ENCODE measurements around the gene MCFD2. TPM values are rescaled to one million over a fixed set of nuclear protein-coding genes. Genes with fewer than 3 reads are reported as not detected.

MCFD2 gene
- polyA plus RNA-seq, 4 donors: 20.8 to 71.1 (median 33.2) TPM

- peaks cover 0 to 12% of the 10 kb centered on the region in 2 donors for H3K9me3 ChIP-seq (ENCODE audit: control insufficient read depth in 2 of 2, insufficient read depth in 1 of 2, low read depth in 1 of 2, low read length in 1 of 2)
- peaks cover 5 to 8% (median 7%) of the 10 kb centered on the region in 3 donors for H3K4me1 ChIP-seq (ENCODE audit: control insufficient read depth in 3 of 3, insufficient read depth in 2 of 3, low read depth in 1 of 3, low read length in 2 of 3)
- no peak overlapping the region for H3K27ac ChIP-seq (ENCODE audit: low read depth in 1 of 3, low read length in 2 of 3)
- 74 to 86% (median 80%) methylated on average over 3 of the region's 3 CpGs for WGBS, 3 donors
- no peaks in the 10 kb centered on the region for H3K27me3 ChIP-seq (ENCODE audit: control insufficient read depth in 3 of 3, insufficient read depth in 3 of 3, low read length in 3 of 3)
- DNase-seq (no peak), FAIRE-seq (no peak)
- H3K36me3 ChIP-seq (ENCODE audit: control insufficient read depth in 3 of 3, insufficient read depth in 2 of 3, low read depth in 1 of 3, low read length in 3 of 3): no peaks in the 10 kb centered on the region
- no peak overlapping the region for H3K4me3 ChIP-seq (ENCODE audit: low read depth in 1 of 3, low read length in 3 of 3)
These were observed 46.0 kb downstream of the MCFD2 start for GRCh38 chr2:46869621-46870020.

DNA sequence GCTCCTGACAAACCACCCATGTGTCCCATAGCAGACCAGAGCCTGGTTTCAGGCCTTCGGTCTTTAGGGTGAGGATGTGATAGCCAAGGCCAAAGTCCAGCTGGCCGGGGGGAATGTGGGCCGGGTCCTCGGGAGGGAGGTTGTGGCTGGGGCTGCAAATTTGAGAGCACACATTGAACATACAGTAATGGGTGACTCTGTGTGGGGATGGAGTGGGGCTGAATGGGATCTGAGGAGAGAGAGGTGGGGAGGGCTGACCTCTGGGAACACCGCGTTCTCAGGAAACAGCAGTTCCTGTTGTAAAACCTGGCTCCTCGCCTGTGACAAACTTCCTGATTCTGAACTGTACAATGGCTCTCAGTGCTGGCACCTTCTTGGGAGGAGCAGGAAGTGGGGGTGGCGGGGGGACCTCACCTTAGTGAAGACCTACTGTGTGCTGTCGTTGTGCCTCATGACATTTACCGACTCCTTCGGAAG, 48.8 kb downstream of the MCFD2 start:
- whole genome bisulfite sequencing, 3 donors: 20 to 45% (median 34%) methylated on average over 11 of the region's 11 CpGs
- peak overlapping the region; percentile 49 to 96 (median 75) for H3K27ac ChIP-seq (ENCODE audit: low read depth in 1 of 3, low read length in 2 of 3)
- FAIRE-seq: no peak
- H3K36me3 ChIP-seq (ENCODE audit: control insufficient read depth in 3 of 3, insufficient read depth in 2 of 3, low read depth in 1 of 3, low read length in 3 of 3): no peaks in the 10 kb centered on the region
- H3K4me1 ChIP-seq (ENCODE audit: control insufficient read depth in 3 of 3, insufficient read depth in 2 of 3, low read depth in 1 of 3, low read length in 2 of 3): peaks cover 5 to 8% (median 7%) of the 10 kb centered on the region in 3 donors
- peak; percentile 63 to 92 for DNase-seq
- H3K9me3 ChIP-seq (ENCODE audit: control insufficient read depth in 2 of 2, insufficient read depth in 1 of 2, low read depth in 1 of 2, low read length in 1 of 2): peaks cover 0 to 17% of the 10 kb centered on the region in 2 donors
- H3K27me3 ChIP-seq (ENCODE audit: control insufficient read depth in 3 of 3, insufficient read depth in 3 of 3, low read length in 3 of 3): peaks cover 0 to 4% (median 0%) of the 10 kb centered on the region in 3 donors
- no peak overlapping the region for H3K4me3 ChIP-seq (ENCODE audit: low read depth in 1 of 3, low read length in 3 of 3)

GRCh38 chr2:46865181-46865970, 50.2 kb downstream of the MCFD2 start:
- no peak overlapping the region for H3K4me3 ChIP-seq (ENCODE audit: low read depth in 1 of 3, low read length in 3 of 3)
- peaks cover 0 to 17% of the 10 kb centered on the region in 2 donors for H3K9me3 ChIP-seq (ENCODE audit: control insufficient read depth in 2 of 2, insufficient read depth in 1 of 2, low read depth in 1 of 2, low read length in 1 of 2)
- H3K27ac ChIP-seq (ENCODE audit: low read depth in 1 of 3, low read length in 2 of 3): peak overlapping the region in 1 of 3 donors; percentile 96
- no peaks in the 10 kb centered on the region for H3K36me3 ChIP-seq (ENCODE audit: control insufficient read depth in 3 of 3, insufficient read depth in 2 of 3, low read depth in 1 of 3, low read length in 3 of 3)
- FAIRE-seq: no peak
- DNase-seq: peak in 1 of 2 donors; percentile 66
- H3K4me1 ChIP-seq (ENCODE audit: control insufficient read depth in 3 of 3, insufficient read depth in 2 of 3, low read depth in 1 of 3, low read length in 2 of 3): peaks cover 5 to 8% (median 7%) of the 10 kb centered on the region in 3 donors
- WGBS, 3 donors: 67 to 76% (median 70%) methylated on average over 7 of the region's 7 CpGs
- peaks cover 0 to 4% (median 0%) of the 10 kb centered on the region in 3 donors for H3K27me3 ChIP-seq (ENCODE audit: control insufficient read depth in 3 of 3, insufficient read depth in 3 of 3, low read length in 3 of 3)

- Histone ChIP-seq H3K4me3 (ENCODE audit: low read depth in 1 of 3, low read length in 3 of 3) (no peak overlapping the region), H3K27me3 (ENCODE audit: control insufficient read depth in 3 of 3, insufficient read depth in 3 of 3, low read length in 3 of 3) (peaks cover 0 to 4% (median 0%) of the 10 kb centered on the region in 3 donors), H3K27ac (ENCODE audit: low read depth in 1 of 3, low read length in 2 of 3) (no peak overlapping the region), H3K4me1 (ENCODE audit: control insufficient read depth in 3 of 3, insufficient read depth in 2 of 3, low read depth in 1 of 3, low read length in 2 of 3) (peaks cover 5 to 8% (median 7%) of the 10 kb centered on the region in 3 donors), H3K36me3 (ENCODE audit: control insufficient read depth in 3 of 3, insufficient read depth in 2 of 3, low read depth in 1 of 3, low read length in 3 of 3) (no peaks in the 10 kb centered on the region), H3K9me3 (ENCODE audit: control insufficient read depth in 2 of 2, insufficient read depth in 1 of 2, low read depth in 1 of 2, low read length in 1 of 2) (peaks cover 0 to 17% of the 10 kb centered on the region in 2 donors)
- WGBS, 3 donors: 92 to 100% (median 97%) methylated on average over 1 of the region's 1 CpG
- FAIRE-seq: no peak
- no peak for DNase-seq
These were observed 51.7 kb downstream of the MCFD2 start for GRCh38 chr2:46863882-46864281.

DNA sequence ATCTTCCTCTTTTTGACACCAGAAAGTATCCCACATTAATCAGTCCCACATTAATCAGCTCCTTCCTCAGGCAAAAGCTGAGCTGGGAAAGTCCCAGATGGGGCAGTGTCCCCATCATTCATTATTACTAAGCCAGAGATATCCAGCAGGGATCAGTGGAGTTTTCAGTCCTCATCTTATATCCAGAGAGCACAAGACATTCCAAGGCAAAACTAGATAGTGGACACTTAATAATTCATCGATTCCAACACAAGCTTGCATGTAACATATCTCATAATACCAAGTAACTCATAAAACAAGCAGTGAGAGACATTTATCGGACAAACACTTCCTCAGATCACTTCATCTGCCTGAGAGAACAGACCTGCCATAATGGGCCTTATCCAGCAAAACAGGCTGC, 53.1 kb downstream of the MCFD2 start:
- H3K27me3 ChIP-seq (ENCODE audit: control insufficient read depth in 3 of 3, insufficient read depth in 3 of 3, low read length in 3 of 3): peaks cover 0 to 4% (median 0%) of the 10 kb centered on the region in 3 donors
- no peaks in the 10 kb centered on the region for H3K36me3 ChIP-seq (ENCODE audit: control insufficient read depth in 3 of 3, insufficient read depth in 2 of 3, low read depth in 1 of 3, low read length in 3 of 3)
- H3K4me3 ChIP-seq (ENCODE audit: low read depth in 1 of 3, low read length in 3 of 3): no peak overlapping the region
- no peak for DNase-seq
- peaks cover 0 to 17% of the 10 kb centered on the region in 2 donors for H3K9me3 ChIP-seq (ENCODE audit: control insufficient read depth in 2 of 2, insufficient read depth in 1 of 2, low read depth in 1 of 2, low read length in 1 of 2)
- FAIRE-seq: no peak
- no peak overlapping the region for H3K27ac ChIP-seq (ENCODE audit: low read depth in 1 of 3, low read length in 2 of 3)
- peaks cover 5 to 15% (median 8%) of the 10 kb centered on the region in 3 donors for H3K4me1 ChIP-seq (ENCODE audit: control insufficient read depth in 3 of 3, insufficient read depth in 2 of 3, low read depth in 1 of 3, low read length in 2 of 3)
- WGBS, 3 donors: 76 to 90% (median 90%) methylated on average over 2 of the region's 2 CpGs

DNA sequence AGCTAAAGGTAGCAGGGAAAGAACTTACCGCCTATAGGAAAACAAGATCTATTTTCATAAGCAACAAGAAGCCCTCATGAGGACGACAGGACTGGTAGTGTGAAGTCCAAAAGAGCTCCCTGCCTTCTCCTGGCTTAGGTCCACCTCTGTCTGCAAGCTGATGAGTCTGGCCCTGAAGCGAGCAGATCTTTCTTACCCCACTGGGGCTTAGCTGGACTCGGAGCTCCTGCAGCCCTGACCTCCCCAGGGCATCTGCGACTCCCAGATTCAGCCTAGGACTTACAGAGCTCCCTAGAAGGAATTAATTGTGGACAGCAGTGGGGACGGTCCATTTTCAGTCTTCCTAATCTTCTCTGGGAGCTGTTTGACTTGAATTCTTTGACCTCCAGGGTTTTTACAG, 53.7 kb downstream of the MCFD2 start:
- no peaks in the 10 kb centered on the region for H3K36me3 ChIP-seq (ENCODE audit: control insufficient read depth in 3 of 3, insufficient read depth in 2 of 3, low read depth in 1 of 3, low read length in 3 of 3)
- H3K27me3 ChIP-seq (ENCODE audit: control insufficient read depth in 3 of 3, insufficient read depth in 3 of 3, low read length in 3 of 3): peaks cover 0 to 4% (median 0%) of the 10 kb centered on the region in 3 donors
- DNase-seq (no peak), FAIRE-seq (no peak)
- H3K4me3 ChIP-seq (ENCODE audit: low read depth in 1 of 3, low read length in 3 of 3): no peak overlapping the region
- H3K4me1 ChIP-seq (ENCODE audit: control insufficient read depth in 3 of 3, insufficient read depth in 2 of 3, low read depth in 1 of 3, low read length in 2 of 3): peaks cover 5 to 15% (median 8%) of the 10 kb centered on the region in 3 donors
- no peak overlapping the region for H3K27ac ChIP-seq (ENCODE audit: low read depth in 1 of 3, low read length in 2 of 3)
- WGBS, 3 donors: 70 to 78% (median 77%) methylated on average over 6 of the region's 6 CpGs
- H3K9me3 ChIP-seq (ENCODE audit: control insufficient read depth in 2 of 2, insufficient read depth in 1 of 2, low read depth in 1 of 2, low read length in 1 of 2): peaks cover 0 to 17% of the 10 kb centered on the region in 2 donors

DNA sequence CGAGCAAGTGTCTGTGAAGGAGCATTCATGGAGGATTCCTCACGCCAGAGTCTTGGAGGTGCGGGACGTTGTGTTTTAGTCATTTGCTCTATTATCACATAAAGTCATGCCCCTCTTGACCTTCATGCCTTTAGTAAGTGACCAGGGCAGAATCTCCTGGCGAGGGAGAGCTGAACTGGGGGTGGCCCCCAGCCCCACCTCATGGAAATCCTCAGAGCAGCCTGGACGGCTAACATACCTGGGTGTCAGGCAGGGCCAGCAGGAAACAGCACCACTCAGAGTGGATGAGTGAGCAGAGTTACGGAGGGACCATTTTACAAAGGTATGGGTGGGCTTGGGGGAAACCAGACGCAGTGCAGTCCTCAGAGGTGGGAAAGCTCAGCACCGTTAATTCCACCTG, 56.1 kb downstream of the MCFD2 start:
- Histone ChIP-seq H3K4me1 (ENCODE audit: control insufficient read depth in 3 of 3, insufficient read depth in 2 of 3, low read depth in 1 of 3, low read length in 2 of 3) (peaks cover 0 to 12% (median 0%) of the 10 kb centered on the region in 3 donors), H3K36me3 (ENCODE audit: control insufficient read depth in 3 of 3, insufficient read depth in 2 of 3, low read depth in 1 of 3, low read length in 3 of 3) (no peaks in the 10 kb centered on the region), H3K27ac (ENCODE audit: low read depth in 1 of 3, low read length in 2 of 3) (no peak overlapping the region), H3K27me3 (ENCODE audit: control insufficient read depth in 3 of 3, insufficient read depth in 3 of 3, low read length in 3 of 3) (peaks cover 0 to 4% (median 0%) of the 10 kb centered on the region in 3 donors), H3K4me3 (ENCODE audit: low read depth in 1 of 3, low read length in 3 of 3) (no peak overlapping the region), H3K9me3 (ENCODE audit: control insufficient read depth in 2 of 2, insufficient read depth in 1 of 2, low read depth in 1 of 2, low read length in 1 of 2) (peaks cover 0 to 3% of the 10 kb centered on the region in 2 donors)
- WGBS, 3 donors: 92 to 97% (median 93%) methylated on average over 9 of the region's 9 CpGs
- no peak for FAIRE-seq
- no peak for DNase-seq

DNA sequence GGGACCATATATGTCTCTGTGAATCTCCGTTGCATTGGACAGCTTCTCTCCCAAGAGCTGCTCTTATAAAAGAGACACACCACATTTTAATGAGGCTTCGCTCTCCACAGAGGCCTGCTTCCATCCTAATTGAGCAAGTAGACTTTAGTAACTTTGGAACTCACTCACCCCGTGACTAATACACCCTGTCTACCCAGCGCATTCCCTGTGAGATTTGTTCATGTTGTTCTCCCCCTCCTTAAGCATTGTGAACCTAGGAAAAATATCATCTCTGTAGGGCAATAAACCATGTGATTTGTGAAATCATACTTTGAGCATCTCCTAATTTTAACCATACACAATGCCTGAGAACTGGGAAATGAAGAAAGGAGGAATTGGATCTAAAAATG, 56.9 kb downstream of the MCFD2 start:
- FAIRE-seq (no peak), DNase-seq (no peak)
- 73 to 85% (median 82%) methylated on average over 4 of the region's 4 CpGs for WGBS, 3 donors
- H3K36me3 ChIP-seq (ENCODE audit: control insufficient read depth in 3 of 3, insufficient read depth in 2 of 3, low read depth in 1 of 3, low read length in 3 of 3): no peaks in the 10 kb centered on the region
- peaks cover 0 to 4% (median 0%) of the 10 kb centered on the region in 3 donors for H3K27me3 ChIP-seq (ENCODE audit: control insufficient read depth in 3 of 3, insufficient read depth in 3 of 3, low read length in 3 of 3)
- H3K27ac ChIP-seq (ENCODE audit: low read depth in 1 of 3, low read length in 2 of 3): no peak overlapping the region
- no peaks in the 10 kb centered on the region for H3K9me3 ChIP-seq (ENCODE audit: control insufficient read depth in 2 of 2, insufficient read depth in 1 of 2, low read depth in 1 of 2, low read length in 1 of 2)
- no peak overlapping the region for H3K4me3 ChIP-seq (ENCODE audit: low read depth in 1 of 3, low read length in 3 of 3)
- H3K4me1 ChIP-seq (ENCODE audit: control insufficient read depth in 3 of 3, insufficient read depth in 2 of 3, low read depth in 1 of 3, low read length in 2 of 3): peaks cover 0 to 12% (median 0%) of the 10 kb centered on the region in 3 donors

Data from small intestine (tissue), 7 donors.